HPDE6-E6E7 (cell line): ENCODE results near the gene ARHGDIG.
"Not testable (repeated sequence)": the region's sequence is repeated elsewhere in the genome, so short reads cannot be mapped to it uniquely, and the experiment has no call there.

Source experiments
- DNase-seq: peaks from one replicate; pipeline ENCODE4 v3.0.0; 2011; ENCODE audit warnings: missing footprints; ENCODE audit errors: extremely low spot score

The ARHGDIG gene

DNA sequence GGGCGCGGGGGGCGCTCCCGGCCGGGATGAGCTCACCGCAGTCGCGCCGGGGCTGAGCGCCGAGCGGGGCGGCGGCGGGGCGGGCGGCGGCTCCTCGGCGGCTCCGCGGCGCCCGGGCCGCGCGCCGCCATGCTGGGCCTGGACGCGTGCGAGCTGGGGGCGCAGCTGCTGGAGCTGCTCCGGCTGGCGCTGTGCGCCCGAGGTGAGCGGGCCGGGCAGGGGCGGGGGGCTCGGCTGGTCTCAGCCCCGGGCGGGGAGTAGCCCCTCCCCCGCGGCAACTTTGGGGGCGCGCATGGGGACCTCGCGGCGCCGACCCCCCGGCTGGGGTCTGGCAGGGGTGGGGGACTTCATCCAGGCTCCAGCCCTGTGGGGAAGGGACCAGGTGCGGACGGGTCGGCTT lies at the start of gene ARHGDIG:
Gene ARHGDIG, plus strand, starts transcription at position 40 of the 400 bp plus-strand sequence. Its CDS starts 90 bp downstream, at position 130.
- DNase-seq = no peak

DNA sequence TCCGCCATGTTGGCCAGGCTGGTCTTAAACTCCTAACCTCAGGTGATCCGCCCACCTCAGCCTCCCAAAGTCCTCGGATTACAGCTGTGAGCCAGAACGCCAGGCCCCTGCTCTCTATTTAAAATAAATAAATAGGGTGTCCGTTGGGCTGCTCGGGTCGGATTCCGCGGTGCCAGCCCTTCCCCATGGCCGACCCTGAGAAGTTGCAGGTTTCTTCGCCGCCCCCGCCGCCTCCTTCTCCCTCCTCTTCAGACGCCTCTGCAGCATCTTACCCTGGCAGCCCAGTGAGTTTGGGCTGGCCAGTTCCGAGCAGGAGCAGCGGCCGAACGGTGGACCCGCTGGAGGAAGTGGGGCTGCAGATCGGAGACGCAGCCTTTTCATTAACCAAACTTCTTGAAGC lies 49.4 kb upstream of the ARHGDIG start:
- DNase-seq = no peak

DNA sequence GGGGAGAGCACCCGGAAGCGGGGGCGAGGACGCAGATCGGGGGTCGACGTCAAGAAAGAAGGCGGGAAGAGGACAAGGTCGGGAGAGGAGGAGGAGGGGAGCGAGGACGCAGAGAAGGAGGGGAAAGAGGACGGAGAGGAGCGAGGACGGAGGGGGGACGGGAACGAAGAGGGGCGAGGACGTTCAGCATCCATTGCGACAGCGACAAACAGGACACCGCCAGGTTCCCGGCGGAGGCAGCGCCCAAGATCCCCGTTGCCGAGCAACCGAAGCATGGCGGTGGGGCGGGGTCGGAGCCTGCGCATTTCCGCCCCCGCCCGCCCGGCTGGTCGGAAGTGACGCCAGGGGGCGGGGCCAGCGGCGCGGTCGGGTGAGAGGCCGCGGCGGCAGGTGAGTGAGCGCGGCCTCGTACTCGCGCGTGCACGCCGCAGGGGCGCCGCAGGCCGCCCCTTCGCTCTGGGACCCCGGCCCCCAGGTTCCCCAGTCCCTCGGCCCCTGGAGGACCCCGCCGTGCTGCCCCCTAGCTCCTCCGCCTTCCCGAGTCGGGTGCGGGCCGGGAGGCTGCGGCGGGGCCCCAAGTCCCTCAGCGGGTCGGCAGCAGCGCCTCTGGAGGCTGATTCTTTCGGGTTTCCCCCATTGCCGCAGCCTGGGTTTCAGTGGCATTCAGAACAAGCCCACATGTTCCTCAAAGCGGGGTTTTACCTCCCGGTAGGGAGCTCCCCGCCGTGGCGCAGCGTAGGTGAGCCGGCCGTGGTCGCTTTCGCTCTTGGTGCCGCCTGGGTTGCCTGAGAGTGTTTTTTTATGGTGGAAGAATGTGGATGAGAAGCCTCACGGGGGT lies 45.7 kb upstream of the ARHGDIG start, which contains the start of gene FAM234A:
Gene FAM234A, plus strand, starts transcription at position 354 of the 838 bp plus-strand sequence. CDS start 19,593 bp downstream, outside the sequence.
- DNase-seq = peak; percentile 91

DNA sequence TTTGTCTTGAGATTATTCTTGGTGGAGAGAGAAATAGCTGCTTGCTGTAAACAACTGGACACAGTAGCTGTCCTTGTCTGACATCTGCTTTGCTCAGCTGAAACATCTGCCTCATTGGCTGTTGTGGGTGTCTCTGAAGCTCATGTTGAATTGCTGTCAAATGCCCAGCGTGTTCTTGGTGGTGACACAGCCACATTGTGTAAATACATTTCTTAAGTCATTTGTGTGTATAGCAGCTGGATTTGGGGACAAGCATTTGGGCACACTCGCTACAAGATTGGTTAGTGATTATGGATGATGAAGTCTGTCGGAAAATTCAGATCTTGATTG lies 40.5 kb upstream of the ARHGDIG start:
- DNase-seq = no peak

DNA sequence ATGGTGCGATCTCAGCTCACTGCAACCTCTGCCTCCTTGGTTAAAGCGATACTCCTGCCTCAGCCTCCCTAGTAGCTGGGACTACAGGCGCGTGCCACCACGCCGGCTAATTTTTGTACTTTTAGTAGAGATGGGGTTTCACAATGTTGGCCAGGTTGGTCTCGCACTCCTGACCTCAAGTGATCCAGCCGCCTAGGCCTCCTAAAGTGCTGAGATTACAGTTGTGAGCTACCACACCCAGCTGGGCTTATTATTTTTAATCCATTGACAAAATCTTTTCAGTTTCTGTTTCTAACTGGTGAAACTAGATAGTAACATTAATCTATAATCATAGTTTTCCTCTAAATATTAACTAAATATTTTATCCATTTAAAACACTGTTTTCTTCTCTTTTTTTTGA lies 39.8 kb upstream of the ARHGDIG start:
- DNase-seq = no peak

DNA sequence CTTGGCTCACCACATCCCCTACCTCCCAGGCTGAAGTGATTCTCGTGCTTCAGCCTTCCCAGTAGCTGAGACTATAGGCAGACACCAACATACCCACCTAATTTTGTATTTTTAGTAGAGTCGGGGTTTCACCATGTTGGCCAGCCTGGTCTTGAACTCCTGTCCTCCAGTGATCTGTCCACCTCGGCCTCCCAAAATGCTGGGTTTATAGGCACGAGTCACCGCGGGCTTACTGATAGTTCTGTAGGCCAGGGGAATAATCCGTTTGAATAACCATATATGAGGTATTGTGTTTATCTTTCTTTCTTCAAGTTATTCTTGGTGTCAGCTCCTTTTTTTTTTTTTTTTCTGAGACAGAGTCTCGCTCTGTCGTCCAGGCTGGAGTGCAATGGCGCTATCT lies 38.1 kb upstream of the ARHGDIG start:
- no peak for DNase-seq

DNA sequence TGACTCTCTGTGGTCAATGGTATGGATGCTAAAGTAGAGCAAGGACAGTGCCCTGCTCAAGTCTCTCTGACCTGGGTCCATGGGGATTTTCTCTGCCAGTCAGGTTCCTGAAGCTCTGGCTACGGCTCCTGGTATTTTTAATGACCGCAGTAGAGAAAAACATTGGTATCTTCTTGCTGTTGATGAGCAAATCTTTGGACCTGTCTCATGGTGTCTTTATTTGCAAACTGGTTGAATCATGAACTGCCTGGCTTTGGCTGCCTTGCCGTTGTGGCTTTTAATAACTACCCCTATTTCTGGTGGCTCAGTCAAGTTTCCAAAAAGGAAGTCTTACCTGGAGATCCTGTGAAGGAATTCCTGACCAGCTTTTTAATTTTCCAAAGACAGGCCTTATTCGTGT lies 37.0 kb upstream of the ARHGDIG start:
- DNase-seq = no peak

DNA sequence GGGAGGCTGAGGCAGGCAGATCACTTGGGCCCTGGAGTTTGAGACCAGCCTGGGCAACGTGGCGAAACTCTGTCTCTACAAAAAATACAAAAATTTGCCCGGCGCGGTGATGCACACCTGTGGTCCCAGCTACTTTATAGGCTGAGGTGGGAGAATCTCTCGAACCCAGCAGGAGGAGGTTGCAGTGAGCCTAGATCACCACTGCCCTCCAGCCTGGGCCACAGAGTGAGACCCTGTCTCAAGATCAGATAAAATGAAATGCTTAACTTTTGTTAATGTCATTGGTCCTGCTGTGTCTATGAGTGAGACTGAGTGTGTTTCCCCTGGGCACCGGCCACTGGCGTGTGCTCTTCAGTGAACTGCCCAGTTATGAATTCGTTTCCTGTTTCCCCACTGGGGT lies 35.3 kb upstream of the ARHGDIG start:
- DNase-seq = no peak

DNA sequence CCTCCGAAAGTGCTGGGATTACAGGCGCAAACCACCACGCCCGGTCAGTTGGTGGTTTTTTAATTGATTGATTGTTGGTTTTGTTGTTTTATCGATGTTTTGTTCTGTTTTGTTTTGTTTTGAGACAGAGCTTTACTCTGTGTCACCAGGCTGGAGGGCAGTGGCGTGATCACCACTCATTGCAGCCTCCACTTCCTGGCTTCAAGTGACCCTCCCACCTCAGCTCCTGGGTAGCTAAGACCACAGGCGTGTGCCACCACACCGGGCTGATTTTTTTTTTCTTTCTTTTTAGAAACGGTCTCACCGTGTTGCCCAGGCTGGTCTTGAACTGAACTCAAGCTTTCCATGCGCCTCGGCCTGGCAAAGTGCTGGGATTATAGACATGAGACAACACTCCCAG lies 33.4 kb upstream of the ARHGDIG start:
- DNase-seq = no peak

DNA sequence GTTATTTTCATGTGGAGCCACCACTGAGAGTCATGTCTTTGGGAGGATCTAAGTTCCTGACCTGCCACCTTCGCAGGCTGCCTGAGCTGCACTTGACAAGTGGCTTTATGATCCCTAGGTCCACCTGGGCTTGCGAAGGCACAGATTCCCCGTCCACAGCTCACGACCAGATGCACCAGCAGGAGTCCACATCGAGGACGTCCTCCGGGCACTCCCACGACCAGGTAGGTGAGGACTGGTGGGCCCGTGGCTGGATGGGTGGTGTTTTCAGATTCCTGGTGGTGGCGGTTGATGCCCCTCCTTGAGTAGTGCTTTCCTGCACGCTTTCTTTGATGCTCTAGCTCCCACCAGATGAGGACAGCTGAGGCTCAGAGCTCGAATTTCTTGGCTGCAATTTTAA lies 31.0 kb upstream of the ARHGDIG start:
- DNase-seq = no peak

DNA sequence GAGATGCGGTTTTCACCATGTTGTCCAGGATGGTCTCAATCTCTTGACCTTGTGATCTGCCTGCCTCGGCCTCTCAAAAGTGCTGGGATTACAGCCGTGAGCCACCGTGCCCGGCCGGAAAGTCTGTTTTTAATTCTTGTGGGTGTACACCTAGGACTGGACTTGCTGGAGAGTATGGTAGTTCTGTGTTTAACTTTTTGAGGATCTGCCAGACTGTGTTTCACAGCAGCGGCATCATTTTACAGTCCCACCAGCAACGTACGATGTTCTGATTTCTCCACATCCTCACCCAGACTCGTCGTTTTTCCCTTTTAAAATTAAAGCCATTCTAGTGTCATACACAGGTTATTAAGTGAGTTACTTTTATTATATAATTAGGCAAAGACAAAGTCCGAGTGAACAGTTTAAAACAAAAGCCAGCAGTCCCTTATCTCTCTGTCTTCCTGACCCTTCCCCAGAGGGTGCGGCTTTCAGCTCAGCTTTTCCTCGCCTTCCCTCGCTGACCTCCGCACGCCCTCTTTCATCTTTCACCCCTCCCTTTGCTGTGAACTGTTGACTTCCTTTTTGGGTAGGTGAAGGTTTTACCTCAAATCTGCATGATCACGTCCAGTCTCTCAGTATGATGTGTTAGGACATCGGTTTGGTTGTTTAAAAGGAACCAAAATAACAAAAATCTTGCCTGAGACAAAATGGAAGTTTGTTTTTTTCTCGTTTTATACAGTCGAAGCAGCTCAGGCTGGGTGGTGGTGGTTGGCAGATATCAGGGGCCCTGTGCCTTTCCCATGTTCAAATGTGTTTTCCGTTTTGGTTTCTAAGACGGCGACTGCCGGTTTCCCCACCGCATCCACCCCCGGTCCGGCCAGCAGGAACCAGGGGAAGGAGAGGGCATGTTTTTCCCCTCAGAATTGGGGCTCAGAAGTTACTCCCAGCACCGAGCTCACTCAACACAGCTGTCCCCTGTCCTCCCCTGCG lies 27.7 kb upstream of the ARHGDIG start:
- DNase-seq = no peak

DNA sequence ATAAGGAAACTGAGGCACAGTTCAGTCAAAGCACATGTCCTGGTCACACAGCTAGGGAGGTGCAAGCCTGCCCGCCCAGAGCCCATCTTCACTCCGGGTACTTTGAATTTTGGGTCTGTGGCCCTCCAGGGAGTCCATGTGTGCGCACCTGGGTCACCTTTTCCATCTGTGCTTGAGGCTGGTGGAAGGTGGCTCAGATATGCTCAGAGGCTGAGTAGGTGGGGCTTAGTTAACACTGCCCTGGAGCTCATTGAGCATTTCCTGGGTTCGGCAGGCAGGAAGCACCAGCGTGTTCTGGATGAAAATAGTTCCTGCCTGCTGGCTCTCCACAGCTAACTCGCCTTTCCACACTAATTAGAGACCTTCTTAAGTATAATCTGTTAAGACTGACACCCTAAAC lies 26.6 kb upstream of the ARHGDIG start:
- no peak for DNase-seq

DNA sequence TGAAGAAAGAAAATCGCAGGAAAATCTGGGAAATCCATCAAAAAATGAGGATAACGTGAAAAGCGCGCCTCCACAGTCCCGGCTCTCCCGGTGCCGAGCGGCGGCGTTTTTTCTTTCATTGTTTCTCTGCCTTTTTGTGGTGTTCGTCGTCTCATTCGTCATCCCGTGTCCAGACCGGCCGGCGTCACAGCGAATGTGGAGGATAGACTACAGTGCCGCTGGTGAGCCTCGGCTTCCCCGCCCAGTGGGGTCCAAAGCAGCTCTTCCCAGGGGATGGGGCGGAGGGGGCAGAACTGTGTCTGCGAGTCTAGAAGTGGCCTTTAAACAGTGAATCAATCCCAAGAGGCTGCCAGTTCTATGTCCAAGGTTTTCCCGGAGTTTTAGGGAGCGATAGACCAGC lies 25.9 kb upstream of the ARHGDIG start:
- no peak for DNase-seq

DNA sequence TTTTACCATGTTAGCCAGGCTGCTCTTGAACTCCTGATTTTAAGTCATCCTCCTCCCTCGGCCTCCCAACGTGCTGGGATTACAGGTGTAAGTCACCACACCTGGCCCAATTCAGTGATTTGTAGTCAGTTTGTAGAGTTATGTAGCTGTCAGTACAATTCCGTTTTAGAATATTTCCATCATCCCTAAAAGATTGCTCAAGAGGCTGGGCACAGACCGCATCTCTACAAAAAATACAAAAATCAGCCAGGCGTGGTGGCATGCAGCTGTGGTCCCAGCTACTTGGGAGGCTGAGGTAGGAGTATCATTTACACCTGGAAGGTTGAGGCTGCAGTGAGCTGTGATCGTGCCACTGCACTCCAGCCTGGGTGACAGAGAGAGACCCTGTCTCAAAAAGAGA lies 25.2 kb upstream of the ARHGDIG start:
- no peak for DNase-seq

DNA sequence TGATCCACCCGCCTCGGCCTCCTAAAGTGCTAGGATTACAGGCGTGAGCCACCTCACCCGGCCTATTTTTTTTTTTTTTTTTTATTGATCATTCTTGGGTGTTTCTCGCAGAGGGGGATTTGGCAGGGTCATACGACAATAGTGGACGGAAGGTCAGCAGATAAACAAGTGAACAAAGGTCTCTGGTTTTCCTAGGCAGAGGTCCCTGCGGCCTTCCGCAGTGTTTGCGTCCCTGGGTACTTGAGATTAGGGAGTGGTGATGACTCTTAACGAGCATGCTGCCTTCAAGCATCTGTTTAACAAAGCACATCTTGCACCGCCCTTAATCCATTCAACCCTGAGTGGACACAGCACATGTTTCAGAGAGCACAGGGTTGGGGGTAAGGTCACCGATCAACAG lies 22.3 kb upstream of the ARHGDIG start:
- not testable (repeated sequence) for DNase-seq

DNA sequence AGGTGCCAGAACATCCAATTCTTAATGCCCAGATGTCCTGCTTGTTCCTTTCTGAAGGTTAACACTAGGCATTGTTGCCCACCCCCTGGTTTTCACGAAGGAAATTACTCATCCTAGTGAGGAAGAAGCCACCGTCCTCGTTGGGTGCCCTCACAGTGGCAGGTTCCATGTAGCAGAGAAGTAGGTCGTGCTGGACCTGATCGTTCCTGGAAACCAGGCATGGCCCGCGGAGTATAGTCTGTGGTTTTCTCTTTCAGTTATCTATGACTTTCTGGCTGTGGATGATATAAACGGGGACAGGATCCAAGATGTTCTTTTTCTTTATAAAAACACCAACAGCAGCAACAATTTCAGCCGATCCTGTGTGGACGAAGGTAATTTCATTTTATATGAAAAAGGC lies 21.2 kb upstream of the ARHGDIG start:
- no peak for DNase-seq

DNA sequence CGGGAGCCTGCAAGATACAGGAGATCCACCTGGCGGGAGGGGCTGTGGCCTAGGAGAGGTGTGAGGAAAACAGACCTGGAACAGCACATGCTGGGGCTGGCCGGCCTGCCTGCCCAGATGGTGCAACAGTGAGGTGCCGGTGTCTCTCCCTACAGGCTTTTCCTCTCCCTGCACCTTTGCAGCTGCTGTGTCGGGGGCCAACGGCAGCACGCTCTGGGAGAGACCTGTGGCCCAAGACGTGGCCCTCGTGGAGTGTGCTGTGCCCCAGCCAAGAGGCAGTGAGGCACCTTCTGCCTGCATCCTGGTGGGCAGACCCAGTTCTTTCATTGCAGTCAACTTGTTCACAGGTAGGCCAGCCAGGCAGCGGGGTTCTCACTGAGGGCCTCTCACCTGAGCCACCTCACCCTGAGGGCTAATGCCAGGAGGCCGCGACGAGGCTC lies 20.6 kb upstream of the ARHGDIG start:
- DNase-seq = no peak

DNA sequence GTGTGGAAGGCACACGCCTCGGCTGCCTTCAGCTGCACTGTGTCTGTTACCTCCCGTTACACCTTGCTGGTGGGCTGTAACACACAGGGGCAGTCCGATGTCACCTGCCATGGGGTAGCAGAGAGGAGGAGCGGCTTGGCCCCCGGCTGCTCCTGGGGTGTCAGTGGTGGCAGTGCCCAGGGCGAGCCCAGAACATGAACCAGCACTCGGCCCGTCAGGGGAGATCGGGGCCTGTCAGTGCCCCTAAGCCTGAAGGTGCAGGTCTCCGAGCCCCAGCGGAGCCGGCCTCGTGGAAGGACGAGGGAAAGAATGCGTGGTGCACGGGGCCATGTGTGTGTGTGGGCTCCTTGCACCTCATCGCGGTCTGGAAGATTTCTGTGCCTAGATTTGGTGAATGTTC lies 20.1 kb upstream of the ARHGDIG start:
- no peak for DNase-seq

DNA sequence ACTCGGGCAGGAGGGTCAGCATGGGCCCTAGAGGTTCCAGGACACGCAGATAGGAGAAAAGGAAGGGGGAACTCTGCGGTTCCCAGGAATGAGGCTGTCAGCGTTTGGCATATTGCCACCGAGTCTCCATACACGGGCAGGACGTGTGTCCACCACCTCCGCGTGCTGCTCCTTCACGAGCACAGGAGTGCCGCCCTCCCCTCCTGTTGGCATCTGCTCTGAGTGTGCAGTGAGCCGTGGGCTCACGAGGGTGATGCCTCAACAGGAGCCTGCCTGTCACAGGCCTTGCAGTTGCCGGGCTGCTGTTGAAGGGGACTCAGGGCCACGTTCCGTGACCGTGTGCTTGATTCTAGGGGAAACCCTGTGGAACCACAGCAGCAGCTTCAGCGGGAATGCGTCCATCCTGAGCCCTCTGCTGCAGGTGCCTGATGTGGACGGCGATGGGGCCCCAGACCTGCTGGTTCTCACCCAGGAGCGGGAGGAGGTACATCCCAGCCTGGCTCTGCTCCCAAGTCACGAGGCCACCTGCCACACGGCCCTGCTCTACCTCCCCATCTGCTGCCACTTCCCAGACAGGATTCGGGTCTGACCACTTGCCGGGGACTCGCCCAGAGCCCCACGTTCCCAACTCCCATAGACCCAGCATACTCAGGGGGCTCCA lies 19.2 kb upstream of the ARHGDIG start:
- DNase-seq = no peak

DNA sequence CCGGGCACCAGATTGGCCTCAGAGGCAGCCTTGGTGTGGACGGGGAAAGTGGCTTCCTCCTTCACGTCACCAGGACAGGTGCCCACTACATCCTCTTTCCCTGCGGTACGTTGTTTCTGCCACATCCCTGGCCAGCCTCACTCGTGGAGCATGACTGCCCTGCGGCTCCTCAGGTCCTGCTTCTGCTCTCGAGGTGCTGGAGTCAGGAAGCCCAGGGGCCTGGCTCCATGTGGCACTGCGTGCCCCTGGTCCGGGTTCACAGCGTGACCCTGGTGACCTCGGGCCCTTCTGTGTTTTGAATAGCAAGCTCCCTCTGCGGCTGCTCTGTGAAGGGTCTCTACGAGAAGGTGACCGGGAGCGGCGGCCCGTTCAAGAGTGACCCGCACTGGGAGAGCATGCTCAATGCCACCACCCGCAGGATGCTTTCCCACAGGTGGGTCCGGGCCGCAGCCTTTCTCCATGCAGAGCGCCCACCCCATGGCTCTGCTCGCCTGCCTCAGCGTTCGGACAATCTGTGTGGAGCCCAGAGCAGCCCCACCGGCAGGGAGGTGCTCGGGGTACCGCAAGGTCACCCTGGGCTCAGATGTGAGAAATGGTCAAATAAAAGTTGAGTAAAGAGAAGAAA lies 18.2 kb upstream of the ARHGDIG start:
- no peak for DNase-seq

DNA sequence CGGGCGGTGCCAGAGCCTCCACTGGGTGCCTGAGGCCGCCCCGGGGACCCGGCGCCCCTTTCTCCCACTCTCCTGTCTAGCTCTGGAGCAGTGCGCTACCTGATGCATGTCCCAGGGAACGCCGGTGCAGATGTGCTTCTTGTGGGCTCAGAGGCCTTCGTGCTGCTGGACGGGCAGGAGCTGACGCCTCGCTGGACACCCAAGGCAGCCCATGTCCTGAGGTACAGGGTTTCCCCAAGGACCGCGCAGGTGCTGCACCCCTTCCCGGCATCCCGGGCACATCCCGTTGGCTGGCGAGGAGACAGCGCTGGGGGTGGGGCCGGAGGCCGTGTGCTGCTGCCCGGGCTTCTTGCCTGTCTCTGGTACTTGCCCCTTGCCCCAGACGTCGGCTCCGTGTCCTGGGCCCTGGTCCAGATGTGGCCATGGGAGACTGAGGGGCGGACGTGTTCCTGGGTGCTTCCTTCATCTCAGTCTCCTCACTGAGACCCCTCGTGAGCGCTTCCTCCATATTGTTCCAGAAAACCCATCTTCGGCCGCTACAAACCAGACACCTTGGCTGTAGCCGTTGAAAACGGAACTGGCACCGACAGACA lies 17.1 kb upstream of the ARHGDIG start:
- no peak for DNase-seq
